CD4-positive, alpha-beta T cell (primary cell): ENCODE measurements around the gene CPNE4. TPM values are rescaled to one million over a fixed set of nuclear protein-coding genes. Genes with fewer than 3 reads are reported as not detected.

Experiments used
- ATAC-seq: fragments of 200-7000 bp; cut with Tn5 transposase; one replicate; pipeline ENCODE4 v1.10.0; 2022; ENCODE audit warnings: mild to moderate bottlenecking; ENCODE audit not compliant: poor library complexity
- CTCF ChIA-PET: fragments of 350-600 bp; sonication (Branson Sonifier 250); formaldehyde crosslinking; loops from one replicate; lab custom pipeline; 2021; ENCODE audit warnings: antibody characterized with exemption, inconsistent platforms; lab: Charles Lee
- POLR2A ChIA-PET: fragments of 350-600 bp; sonication (Branson Sonifier 250); formaldehyde crosslinking; loops from one replicate; lab custom pipeline; 2021; ENCODE audit warnings: antibody characterized with exemption, inconsistent platforms; lab: Charles Lee
- DNase-seq, 14 experiments: peaks; one replicate each; pipeline ENCODE4 v3.0.0-alpha.2; 2013 to 2020; ENCODE audit warnings: mixed read lengths in 2 of 14
- H3K27ac ChIP-seq, 2 donors: one replicate each; pipeline versions ENCODE4 v1.5.1 to v1.7.0; 2013; ENCODE audit warnings: low read length in 2 of 2, low read depth in 1 of 2, mild to moderate bottlenecking in 1 of 2
- H3K27me3 ChIP-seq, 2 experiments: 1 replicate in 1 of 2; 2 replicates in 1 of 2; pipeline versions ENCODE4 v1.6.1 to v1.7.0; 2013; ENCODE audit warnings: low read length in 2 of 2, control low read depth in 1 of 2, mild to moderate bottlenecking in 1 of 2, moderate library complexity in 1 of 2; ENCODE audit not compliant: insufficient read depth in 2 of 2, control insufficient read depth in 1 of 2
- H3K36me3 ChIP-seq: one replicate; pipeline ENCODE4 v1.6.1; 2013; ENCODE audit warnings: low read length, control low read depth; ENCODE audit not compliant: insufficient read depth
- H3K4me1 ChIP-seq: one replicate; pipeline ENCODE4 v1.6.1; 2013; ENCODE audit warnings: low read length, control low read depth; ENCODE audit not compliant: insufficient read depth
- H3K4me3 ChIP-seq: one replicate; pipeline ENCODE4 v1.5.1; 2013; ENCODE audit warnings: mild to moderate bottlenecking, low read length, moderate library complexity
- H3K9me3 ChIP-seq, 2 experiments: 1 replicate in 1 of 2; 2 replicates in 1 of 2; pipeline versions ENCODE4 v1.6.1 to v1.7.0; 2013; ENCODE audit warnings: low read length in 2 of 2, mild to moderate bottlenecking in 2 of 2, control low read depth in 1 of 2, moderate library complexity in 1 of 2; ENCODE audit not compliant: control insufficient read depth in 1 of 2, insufficient read depth in 1 of 2
- H3K27ac Mint-ChIP-seq: one replicate; pipeline ENCODE4 v1.8.0; 2020; ENCODE audit warnings: mixed read lengths
- H3K27me3 Mint-ChIP-seq: one replicate; pipeline ENCODE4 v1.8.0; 2021; ENCODE audit warnings: mixed read lengths
- H3K36me3 Mint-ChIP-seq: one replicate; pipeline ENCODE4 v1.8.0; 2021; ENCODE audit warnings: low read depth, mixed read lengths
- H3K4me1 Mint-ChIP-seq: one replicate; pipeline ENCODE4 v1.8.0; 2021; ENCODE audit warnings: low read depth, mixed read lengths
- H3K4me3 Mint-ChIP-seq: one replicate; pipeline ENCODE4 v1.8.0; 2020; ENCODE audit warnings: mild to moderate bottlenecking, mixed read lengths
- H3K9me3 Mint-ChIP-seq: one replicate; pipeline ENCODE4 v1.8.0; 2020; ENCODE audit warnings: mixed read lengths
- CTCF ChIP-seq: fragments of 200-600 bp; IDR thresholded peaks from one replicate; pipeline ENCODE4 v1.8.0; 2022; ENCODE audit warnings: antibody characterized with exemption, mild to moderate bottlenecking
- intact Hi-C, 2 experiments: fragments of 100-400 bp; cut with DNase I in 1 of 2; cut with micrococcal nuclease in 1 of 2; formaldehyde crosslinking; loops; one replicate each; pipeline versions ENCODE4 v1.15.1 to v1.9.0; 2023 to 2025; cut with DNase I, micrococcal nuclease
- total RNA-seq, 174 experiments: library from RNA in 2 of 174; stranded (reverse) in 2 of 174; gene quantifications; one replicate each; pipeline ENCODE4 v1.2.3 and lab custom pipeline; 2021 to 2026

CPNE4 gene
- total RNA-seq, 2 experiments from 2014 or later = not detected

GRCh38 chr3:131586277-131586676 is 448.5 kb downstream of the CPNE4 start:
- ChIA-PET POLR2A (no interaction called here), CTCF (no interaction called here)
- Histone ChIP-seq H3K9me3 (no peaks in the 10 kb centered on the region), H3K27me3 (peaks cover 0 to 6% of the 10 kb centered on the region in 2 experiments), H3K27ac (no peak overlapping the region), H3K4me1 (no peaks in the 10 kb centered on the region), H3K4me3 (no peak overlapping the region), H3K36me3 (no peaks in the 10 kb centered on the region)
- no peaks in the 10 kb centered on the region for H3K9me3 Mint-ChIP-seq
- intact Hi-C loops = no loop called here
- H3K27ac Mint-ChIP-seq = no peak overlapping the region
- no peaks in the 10 kb centered on the region for H3K36me3 Mint-ChIP-seq
- ATAC-seq (no peak), DNase-seq (no peak)
- H3K4me3 Mint-ChIP-seq = no peak overlapping the region
- H3K4me1 Mint-ChIP-seq = no peaks in the 10 kb centered on the region
- TF ChIP-seq CTCF = no peak
- H3K27me3 Mint-ChIP-seq = peaks cover 30% of the 10 kb centered on the region

- no peak for TF ChIP-seq CTCF
- Histone ChIP-seq H3K9me3 (no peaks in the 10 kb centered on the region), H3K27ac (no peak overlapping the region), H3K4me3 (no peak overlapping the region), H3K36me3 (no peaks in the 10 kb centered on the region), H3K4me1 (no peaks in the 10 kb centered on the region), H3K27me3 (no peaks in the 10 kb centered on the region)
- Mint-ChIP-seq H3K4me3 (no peak overlapping the region), H3K4me1 (no peaks in the 10 kb centered on the region), H3K27ac (no peak overlapping the region), H3K9me3 (no peaks in the 10 kb centered on the region), H3K36me3 (no peaks in the 10 kb centered on the region), H3K27me3 (peaks cover 15% of the 10 kb centered on the region)
- intact Hi-C loops = no loop called here
- ChIA-PET POLR2A (no interaction called here), CTCF (interaction anchor here (0.8 to 1.3 kb wide), 2 partner anchors 10 to 12 kb away, joined by 3 read pairs; no protein-coding TSS in a partner anchor)
- DNase-seq = no peak
- ATAC-seq = no peak
These were observed 452.4 kb downstream of the CPNE4 start for GRCh38 chr3:131582438-131582837.

- intact Hi-C loops = no loop called here
- peaks cover 26% of the 10 kb centered on the region for H3K27me3 Mint-ChIP-seq
- Histone ChIP-seq H3K9me3 (no peaks in the 10 kb centered on the region), H3K4me1 (no peaks in the 10 kb centered on the region), H3K27ac (no peak overlapping the region), H3K27me3 (peaks cover 4 to 5% of the 10 kb centered on the region in 2 experiments), H3K36me3 (no peaks in the 10 kb centered on the region), H3K4me3 (no peak overlapping the region)
- no peak overlapping the region for H3K27ac Mint-ChIP-seq
- POLR2A ChIA-PET = no interaction called here
- DNase-seq (no peak), ATAC-seq (no peak)
- no peak overlapping the region for H3K4me3 Mint-ChIP-seq
- no peaks in the 10 kb centered on the region for H3K9me3 Mint-ChIP-seq
- TF ChIP-seq CTCF = no peak
- no peaks in the 10 kb centered on the region for H3K36me3 Mint-ChIP-seq
- no peaks in the 10 kb centered on the region for H3K4me1 Mint-ChIP-seq
- CTCF ChIA-PET = interaction anchor here (0.7 kb wide), 1 partner anchor 11 kb away, joined by 3 read pairs; no protein-coding TSS in a partner anchor
These were observed 466.4 kb downstream of the CPNE4 start for GRCh38 chr3:131568460-131568859.
